CD14-positive monocyte (primary cell): ENCODE measurements around the gene CTTN. TPM values are rescaled to one million over a fixed set of nuclear protein-coding genes. Genes with fewer than 3 reads are reported as not detected.

Experiments used
- DNase-seq, 3 donors: peaks; one replicate each; pipeline ENCODE4 v3.0.0-alpha.2; 2011 to 2022
- H2AFZ ChIP-seq: 2 replicates; pipeline ENCODE4 v1.6.0; 2012; ENCODE audit warnings: mild to moderate bottlenecking, low read depth, low read length, inconsistent platforms; ENCODE audit not compliant: insufficient read depth, poor library complexity, severe bottlenecking
- H3K27ac ChIP-seq, 2 donors: 1 replicate in 1 of 2; 2 replicates in 1 of 2; pipeline ENCODE4 v1.5.1; 2012 to 2013; ENCODE audit warnings: low read length in 2 of 2, control low read depth in 1 of 2, inconsistent platforms in 1 of 2, low read depth in 1 of 2, mild to moderate bottlenecking in 1 of 2
- H3K27me3 ChIP-seq, 2 donors: one replicate each; pipeline versions ENCODE4 v1.6.0 to v1.6.1; 2011 to 2013; ENCODE audit warnings: low read length in 2 of 2; ENCODE audit not compliant: control insufficient read depth in 2 of 2, insufficient read depth in 2 of 2
- H3K36me3 ChIP-seq, 2 donors: replicated peaks in 1 of 2; 1 replicate in 1 of 2; 2 replicates in 1 of 2; pipeline versions ENCODE4 v1.5.1 to v1.6.1; 2012 to 2013; ENCODE audit warnings: low read length in 2 of 2, control low read depth in 1 of 2, inconsistent platforms in 1 of 2, mild to moderate bottlenecking in 1 of 2; ENCODE audit not compliant: insufficient read depth in 2 of 2, control insufficient read depth in 1 of 2
- H3K4me1 ChIP-seq, 2 donors: 1 replicate in 1 of 2; 2 replicates in 1 of 2; pipeline versions ENCODE4 v1.5.1 to v1.6.1; 2012 to 2013; ENCODE audit warnings: low read length in 2 of 2, control low read depth in 1 of 2, inconsistent platforms in 1 of 2, mild to moderate bottlenecking in 1 of 2, moderate library complexity in 1 of 2; ENCODE audit not compliant: insufficient read depth in 2 of 2, control insufficient read depth in 1 of 2
- H3K4me2 ChIP-seq: replicated peaks from 2 replicates; pipeline ENCODE3; 2012; ENCODE audit warnings: low read length, moderate library complexity, mild to moderate bottlenecking; ENCODE audit not compliant: poor library complexity, severe bottlenecking; ENCODE audit errors: extremely low read depth
- H3K4me3 ChIP-seq, 3 experiments: fragments of 200-600 bp in 1 of 3; sonication (generic) in 1 of 3; replicated peaks in 1 of 3; 1 replicate in 2 of 3; 2 replicates in 1 of 3; pipeline ENCODE4 v1.5.1; 2011 to 2013; ENCODE audit warnings: low read length in 3 of 3, mild to moderate bottlenecking in 3 of 3, control low read depth in 2 of 3, low read depth in 2 of 3, inconsistent platforms in 1 of 3, moderate library complexity in 1 of 3
- H3K79me2 ChIP-seq: 2 replicates; pipeline ENCODE4 v1.6.0; 2012; ENCODE audit warnings: mild to moderate bottlenecking, control low read depth, inconsistent platforms, low read length, moderate library complexity; ENCODE audit not compliant: insufficient read depth
- H3K9ac ChIP-seq: 2 replicates; pipeline ENCODE4 v1.6.0; 2017; ENCODE audit warnings: low read length, mild to moderate bottlenecking; ENCODE audit not compliant: insufficient read depth, poor library complexity, severe bottlenecking
- H3K9me3 ChIP-seq, 2 donors: replicated peaks in 1 of 2; 1 replicate in 1 of 2; 2 replicates in 1 of 2; pipeline versions ENCODE4 v1.5.1 to v1.6.1; 2012 to 2013; ENCODE audit warnings: low read length in 2 of 2, control low read depth in 1 of 2; ENCODE audit not compliant: control insufficient read depth in 1 of 2, insufficient read depth in 1 of 2
- H4K20me1 ChIP-seq: 2 replicates; pipeline ENCODE4 v1.6.0; 2012; ENCODE audit warnings: mild to moderate bottlenecking, low read length, control low read depth, moderate library complexity; ENCODE audit not compliant: insufficient read depth
- H3K27ac Mint-ChIP-seq, 7 donors: one replicate each; pipeline ENCODE4 v1.8.0; 2020; ENCODE audit warnings: mild to moderate bottlenecking in 7 of 7, mixed read lengths in 7 of 7, moderate library complexity in 6 of 7, inconsistent platforms in 2 of 7
- H3K27me3 Mint-ChIP-seq, 3 donors: one replicate each; pipeline ENCODE4 v1.8.0; 2021 to 2022; ENCODE audit warnings: low read depth in 3 of 3, mild to moderate bottlenecking in 3 of 3, mixed read lengths in 3 of 3, moderate library complexity in 3 of 3, inconsistent platforms in 1 of 3
- H3K36me3 Mint-ChIP-seq, 2 donors: one replicate each; pipeline ENCODE4 v1.8.0; 2020; ENCODE audit warnings: mixed read lengths in 2 of 2, inconsistent platforms in 1 of 2, mild to moderate bottlenecking in 1 of 2
- H3K4me1 Mint-ChIP-seq: one replicate; pipeline ENCODE4 v1.8.0; 2020; ENCODE audit warnings: mild to moderate bottlenecking, mixed read lengths
- H3K4me3 Mint-ChIP-seq, 2 donors: one replicate each; pipeline ENCODE4 v1.8.0; 2020; ENCODE audit warnings: mild to moderate bottlenecking in 2 of 2, mixed read lengths in 2 of 2, moderate library complexity in 1 of 2
- H3K9me3 Mint-ChIP-seq, 7 donors: one replicate each; pipeline ENCODE4 v1.8.0; 2020 to 2022; ENCODE audit warnings: mixed read lengths in 7 of 7, mild to moderate bottlenecking in 6 of 7, moderate library complexity in 6 of 7, inconsistent platforms in 2 of 7
- WGBS: methylation state at CpG from one replicate; pipeline ENCODE4 v1.1.5; 2013; ENCODE audit warnings: missing lambda C conversion rate; ENCODE audit not compliant: insufficient coverage; 5-methylcytosine and 5-hydroxymethylcytosine counted together
- intact Hi-C, 2 donors: fragments of 100-400 bp; cut with micrococcal nuclease; formaldehyde crosslinking; loops; one replicate each; pipeline versions ENCODE4 v1.15.0 to v1.15.1; 2023
- polyA plus RNA-seq, 3 donors: library from polyadenylated mRNA; depleted of rRNA in 1 of 3; unstranded in 2 of 3; stranded (reverse) in 1 of 3; fragments of 300-500 nt in 2 of 3; fragments of >200 nt in 1 of 3; fragmentation: Illumina TruSeq in 2 of 3; gene quantifications; 1 replicate in 2 of 3; 2 replicates in 1 of 3; pipeline ENCODE4 v1.2.3, GENCODE V29; 2012 to 2021
- TF ChIP-seq, protein P1 (sequence below): fragments of 200-600 bp; IDR thresholded peaks from one replicate; pipeline ENCODE4 v1.8.0; 2022; ENCODE audit warnings: antibody characterized with exemption, mild to moderate bottlenecking

Gene CTTN
- polyA plus RNA-seq, 3 donors: 0.05 to 0.11 TPM; not detected in 1

DNA sequence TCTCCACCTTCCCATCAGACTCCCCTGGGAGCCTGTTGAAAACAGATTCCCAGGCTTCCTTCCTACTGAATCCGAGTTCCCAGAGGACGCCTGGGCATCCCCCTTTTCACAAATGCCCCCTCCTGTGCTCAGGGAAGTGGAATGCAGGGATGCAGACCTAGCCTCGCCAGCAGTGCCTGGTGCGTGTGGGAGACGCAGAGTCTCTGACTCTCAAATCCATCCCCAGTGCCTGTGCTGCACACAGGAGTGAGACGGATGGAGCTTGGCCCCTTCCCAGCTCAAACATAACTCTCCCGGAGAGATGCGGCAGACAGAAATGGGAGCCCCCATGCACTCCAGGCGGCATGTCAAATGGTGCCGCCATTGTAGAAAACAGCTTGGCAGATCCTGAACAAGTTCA, 62.6 kb downstream of the CTTN start:
- Mint-ChIP-seq H3K27me3 (peaks cover 5 to 22% (median 17%) of the 10 kb centered on the region in 3 donors), H3K4me1 (no peaks in the 10 kb centered on the region), H3K9me3 (peaks cover 0 to 2% (median 0%) of the 10 kb centered on the region in 7 donors), H3K27ac (no peak overlapping the region), H3K36me3 (no peaks in the 10 kb centered on the region), H3K4me3 (no peak overlapping the region)
- Histone ChIP-seq H3K27me3 (no peaks in the 10 kb centered on the region), H4K20me1 (no peaks in the 10 kb centered on the region), H3K79me2 (no peaks in the 10 kb centered on the region), H3K27ac (no peak overlapping the region), H3K9me3 (no peaks in the 10 kb centered on the region), H2AFZ (no peak overlapping the region), H3K4me1 (no peaks in the 10 kb centered on the region), H3K4me2 (no peak overlapping the region), H3K9ac (no peak overlapping the region), H3K4me3 (no peak overlapping the region), H3K36me3 (no peaks in the 10 kb centered on the region)
- intact Hi-C loops: loop anchor here in 1 of 2 donors (10.0 kb wide), 1 partner anchor 294 kb away; no protein-coding TSS in a partner anchor
- TF ChIP-seq, protein P1, sequence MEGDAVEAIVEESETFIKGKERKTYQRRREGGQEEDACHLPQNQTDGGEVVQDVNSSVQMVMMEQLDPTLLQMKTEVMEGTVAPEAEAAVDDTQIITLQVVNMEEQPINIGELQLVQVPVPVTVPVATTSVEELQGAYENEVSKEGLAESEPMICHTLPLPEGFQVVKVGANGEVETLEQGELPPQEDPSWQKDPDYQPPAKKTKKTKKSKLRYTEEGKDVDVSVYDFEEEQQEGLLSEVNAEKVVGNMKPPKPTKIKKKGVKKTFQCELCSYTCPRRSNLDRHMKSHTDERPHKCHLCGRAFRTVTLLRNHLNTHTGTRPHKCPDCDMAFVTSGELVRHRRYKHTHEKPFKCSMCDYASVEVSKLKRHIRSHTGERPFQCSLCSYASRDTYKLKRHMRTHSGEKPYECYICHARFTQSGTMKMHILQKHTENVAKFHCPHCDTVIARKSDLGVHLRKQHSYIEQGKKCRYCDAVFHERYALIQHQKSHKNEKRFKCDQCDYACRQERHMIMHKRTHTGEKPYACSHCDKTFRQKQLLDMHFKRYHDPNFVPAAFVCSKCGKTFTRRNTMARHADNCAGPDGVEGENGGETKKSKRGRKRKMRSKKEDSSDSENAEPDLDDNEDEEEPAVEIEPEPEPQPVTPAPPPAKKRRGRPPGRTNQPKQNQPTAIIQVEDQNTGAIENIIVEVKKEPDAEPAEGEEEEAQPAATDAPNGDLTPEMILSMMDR: no peak
- WGBS: 91% methylated on average over 9 of the region's 10 CpGs
- DNase-seq: no peak

DNA sequence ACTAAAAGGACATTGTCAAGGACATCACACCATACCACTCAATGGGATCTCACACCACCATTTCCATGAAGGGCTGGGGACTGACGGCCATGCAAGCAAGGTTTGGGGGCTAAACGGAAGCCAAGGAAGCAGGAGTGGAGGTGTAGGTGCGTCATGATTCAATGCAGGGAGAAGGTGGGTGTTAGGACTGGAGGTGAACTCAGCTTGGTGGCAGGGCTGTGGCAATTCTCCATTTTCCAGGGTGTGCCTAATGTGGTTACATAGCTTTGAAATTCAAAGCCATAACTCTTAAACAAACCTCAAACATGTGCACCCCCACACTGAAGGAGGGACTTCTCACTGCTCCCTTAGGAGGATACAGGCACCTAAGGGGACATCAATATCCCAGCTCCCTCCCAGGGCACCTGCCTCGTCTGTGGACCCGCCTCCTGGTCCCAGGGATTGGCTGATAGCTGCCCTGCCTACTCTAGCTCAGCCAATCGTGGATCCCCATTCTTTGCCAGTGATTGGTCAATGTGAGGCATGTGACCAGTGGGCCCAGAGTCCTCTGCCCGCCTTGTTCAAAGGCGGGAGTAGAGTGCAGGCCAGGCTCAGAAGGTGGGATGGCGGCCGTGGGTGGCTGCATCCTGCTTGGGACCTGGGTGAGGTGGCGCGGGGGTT, 64.6 kb downstream of the CTTN start:
- H3K36me3 Mint-ChIP-seq: no peaks in the 10 kb centered on the region
- no peaks in the 10 kb centered on the region for H3K4me1 Mint-ChIP-seq
- H3K27ac Mint-ChIP-seq: no peak overlapping the region
- Histone ChIP-seq H3K9me3 (no peaks in the 10 kb centered on the region), H3K36me3 (no peaks in the 10 kb centered on the region), H3K4me3 (no peak overlapping the region), H3K27ac (no peak overlapping the region), H3K9ac (no peak overlapping the region), H3K79me2 (no peaks in the 10 kb centered on the region), H3K4me2 (no peak overlapping the region), H3K27me3 (no peaks in the 10 kb centered on the region), H4K20me1 (no peaks in the 10 kb centered on the region), H2AFZ (no peak overlapping the region), H3K4me1 (no peaks in the 10 kb centered on the region)
- H3K9me3 Mint-ChIP-seq: peaks cover 0 to 2% (median 0%) of the 10 kb centered on the region in 7 donors
- TF ChIP-seq, protein P1: no peak
- 96% methylated on average over 10 of the region's 12 CpGs for WGBS
- intact Hi-C loops: loop anchor here in 1 of 2 donors (10.0 kb wide), 1 partner anchor 292 kb away; no protein-coding TSS in a partner anchor
- H3K4me3 Mint-ChIP-seq: no peak overlapping the region
- H3K27me3 Mint-ChIP-seq: peaks cover 10 to 22% (median 13%) of the 10 kb centered on the region in 3 donors
- DNase-seq: no peak
